ENCODE measurements around the gene TGOLN2. TPM values are rescaled to one million over a fixed set of nuclear protein-coding genes. Genes with fewer than 3 reads are reported as not detected.

Gene TGOLN2
- total RNA-seq, 1 donor from 2014 or later: 34.5 TPM

GRCh38 chr2:85269959-85270358 is 57.8 kb downstream of the TGOLN2 start:
- FAIRE-seq (no peak), DNase-seq (ENCODE audit: low read depth) (no peak)
- TF ChIP-seq CTCF (IDR thresholded peaks at IDR 0.05; ENCODE audit: insufficient read depth, low read length, severe bottlenecking): no peak
- Histone ChIP-seq H3K27me3 (ENCODE audit: control insufficient read depth, insufficient read depth, low read length) (no peaks in the 10 kb centered on the region), H3K4me3 (ENCODE audit: low read depth, low read length) (no peak overlapping the region), H3K36me3 (ENCODE audit: control insufficient read depth, insufficient read depth, low read length) (no peaks in the 10 kb centered on the region)

Other genes with a start within 250 kb of the TGOLN2 start
- gene TCF7L1, start 194.6 kb downstream of the TGOLN2 start, total RNA-seq: 1.3 and 1.9 TPM in 2 replicates
- 79.2 and 95.4 TPM in 2 replicates for gene RETSAT, start 26.5 kb upstream of the TGOLN2 start, total RNA-seq
- 13.2 and 15.1 TPM in 2 replicates for gene ELMOD3, start 26.8 kb upstream of the TGOLN2 start, total RNA-seq
- gene CAPG, start 82.4 kb upstream of the TGOLN2 start, total RNA-seq: 701 and 871 TPM in 2 replicates
- gene SH2D6, start 90.7 kb upstream of the TGOLN2 start, total RNA-seq: 0.13 TPM in 1 of 2 replicates, not detected in the other
- 81.9 and 103 TPM in 2 replicates for gene MAT2A, start 211.2 kb upstream of the TGOLN2 start, total RNA-seq
- 27.9 and 33.0 TPM in 2 replicates for gene GGCX, start 233.5 kb upstream of the TGOLN2 start, total RNA-seq
- gene VAMP8, start 249.6 kb upstream of the TGOLN2 start, total RNA-seq: 41.3 and 67.6 TPM in 2 replicates